Caco-2 (cell line): Measurements from ENCODE around the gene CKAP4. TPM values are rescaled to one million over a fixed set of nuclear protein-coding genes. Genes with fewer than 3 reads are reported as not detected.

Source experiments
- BruUV-seq: library from RNA; stranded (reverse); fragments of 400-500 nt; replicated peaks from 2 replicates; lab custom pipeline; 2021; lab: Mats Ljungman, UMichigan
- CTCF ChIA-PET: fragments of 300-600 bp; sonication (Branson Sonifier 250); formaldehyde crosslinking; loops from one replicate; lab custom pipeline; 2022; ENCODE audit warnings: antibody characterized with exemption; lab: Charles Lee
- POLR2A ChIA-PET: fragments of 300-600 bp; sonication (Branson Sonifier 250); formaldehyde crosslinking; loops from one replicate; lab custom pipeline; 2022; ENCODE audit warnings: antibody characterized with exemption; lab: Charles Lee
- DNase-seq, 2 experiments: peaks; one replicate each; pipeline versions ENCODE4 v3.0.0 to v3.0.0-alpha.2; 2020 to 2022
- H3K27me3 ChIP-seq: replicated peaks from 2 replicates; pipeline ENCODE4 v1.6.0; 2011; ENCODE audit warnings: low read length; ENCODE audit not compliant: control insufficient read depth, insufficient read depth
- H3K36me3 ChIP-seq: 2 replicates; pipeline ENCODE4 v1.5.1; 2011; ENCODE audit warnings: low read length; ENCODE audit not compliant: control insufficient read depth, insufficient read depth
- H3K4me1 ChIP-seq: fragments of 250-450 bp; sonication (Bioruptor Pico); 2 replicates; pipeline ENCODE4 v1.5.1; 2020; ENCODE audit warnings: mild to moderate bottlenecking
- H3K4me3 ChIP-seq: 2 replicates; pipeline ENCODE4 v1.5.1; 2011; ENCODE audit warnings: low read depth, mild to moderate bottlenecking, control low read depth, low read length
- H3K9me3 ChIP-seq: fragments of 250-450 bp; sonication (Bioruptor Pico); 2 replicates; pipeline ENCODE4 v1.5.1; 2020; ENCODE audit warnings: mild to moderate bottlenecking, moderate library complexity
- H3K27ac Mint-ChIP-seq: one replicate; pipeline ENCODE4 v1.8.0; 2022; ENCODE audit warnings: mixed read lengths; ENCODE audit not compliant: unreplicated experiment
- H3K27me3 Mint-ChIP-seq: one replicate; pipeline ENCODE4 v1.8.0; 2022; ENCODE audit warnings: mixed read lengths; ENCODE audit not compliant: insufficient read depth, unreplicated experiment
- H3K36me3 Mint-ChIP-seq: one replicate; pipeline ENCODE4 v1.8.0; 2022; ENCODE audit warnings: mild to moderate bottlenecking, mixed read lengths; ENCODE audit not compliant: insufficient read depth, unreplicated experiment
- H3K4me1 Mint-ChIP-seq: one replicate; pipeline ENCODE4 v1.8.0; 2022; ENCODE audit warnings: low read depth, mixed read lengths; ENCODE audit not compliant: unreplicated experiment
- H3K4me3 Mint-ChIP-seq: one replicate; pipeline ENCODE4 v1.8.0; 2022; ENCODE audit warnings: mild to moderate bottlenecking, moderate library complexity, mixed read lengths; ENCODE audit not compliant: unreplicated experiment
- H3K9me3 Mint-ChIP-seq: one replicate; pipeline ENCODE4 v1.8.0; 2022; ENCODE audit warnings: mixed read lengths; ENCODE audit not compliant: unreplicated experiment
- intact Hi-C: fragments of 100-400 bp; cut with micrococcal nuclease; formaldehyde crosslinking; loops from one replicate; pipeline ENCODE4 v1.10.0; 2022; ENCODE audit not compliant: unreplicated experiment
- total RNA-seq: library from RNA; stranded (reverse); gene quantifications from 2 replicates; pipeline ENCODE4 v1.2.3, GENCODE V29; 2022
- TF ChIP-seq, protein P1 (sequence below), 2 experiments: fragments of 200-600 bp in 1 of 2; IDR thresholded peaks; 1 replicate in 1 of 2; 2 replicates in 1 of 2; pipeline versions ENCODE4 v1.5.1 to v1.8.0; 2011 to 2022; ENCODE audit warnings: antibody characterized with exemption in 1 of 2, control low read depth in 1 of 2, inconsistent platforms in 1 of 2, low read depth in 1 of 2, low read length in 1 of 2, mild to moderate bottlenecking in 1 of 2, moderate library complexity in 1 of 2; ENCODE audit not compliant: insufficient read depth in 1 of 2, severe bottlenecking in 1 of 2, unreplicated experiment in 1 of 2

The CKAP4 gene
- total RNA-seq, 1 experiment from 2014 or later = 63.1 TPM

- no peaks in the 10 kb centered on the region for H3K9me3 ChIP-seq
- DNase-seq = no peak
- peaks cover 9% of the 10 kb centered on the region; the same call in 1 of the 2 replicates for H3K4me1 ChIP-seq
- Mint-ChIP-seq H3K4me3 (no peak overlapping the region), H3K27ac (no peak overlapping the region), H3K27me3 (no peaks in the 10 kb centered on the region), H3K9me3 (no peaks in the 10 kb centered on the region), H3K4me1 (peaks cover 8% of the 10 kb centered on the region), H3K36me3 (no peaks in the 10 kb centered on the region)
- no TSS peak for BruUV-seq
- no peak overlapping the region for H3K4me3 ChIP-seq
- no peaks in the 10 kb centered on the region for H3K36me3 ChIP-seq
- CTCF ChIA-PET = interaction anchor here (1.0 to 2.5 kb wide), 2 partner anchors 20 to 54 kb away, joined by 3 to 44 read pairs; partner anchors contain the start of gene CKAP4
- TF ChIP-seq, protein P1, sequence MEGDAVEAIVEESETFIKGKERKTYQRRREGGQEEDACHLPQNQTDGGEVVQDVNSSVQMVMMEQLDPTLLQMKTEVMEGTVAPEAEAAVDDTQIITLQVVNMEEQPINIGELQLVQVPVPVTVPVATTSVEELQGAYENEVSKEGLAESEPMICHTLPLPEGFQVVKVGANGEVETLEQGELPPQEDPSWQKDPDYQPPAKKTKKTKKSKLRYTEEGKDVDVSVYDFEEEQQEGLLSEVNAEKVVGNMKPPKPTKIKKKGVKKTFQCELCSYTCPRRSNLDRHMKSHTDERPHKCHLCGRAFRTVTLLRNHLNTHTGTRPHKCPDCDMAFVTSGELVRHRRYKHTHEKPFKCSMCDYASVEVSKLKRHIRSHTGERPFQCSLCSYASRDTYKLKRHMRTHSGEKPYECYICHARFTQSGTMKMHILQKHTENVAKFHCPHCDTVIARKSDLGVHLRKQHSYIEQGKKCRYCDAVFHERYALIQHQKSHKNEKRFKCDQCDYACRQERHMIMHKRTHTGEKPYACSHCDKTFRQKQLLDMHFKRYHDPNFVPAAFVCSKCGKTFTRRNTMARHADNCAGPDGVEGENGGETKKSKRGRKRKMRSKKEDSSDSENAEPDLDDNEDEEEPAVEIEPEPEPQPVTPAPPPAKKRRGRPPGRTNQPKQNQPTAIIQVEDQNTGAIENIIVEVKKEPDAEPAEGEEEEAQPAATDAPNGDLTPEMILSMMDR (IDR thresholded peaks at IDR 0.05; ENCODE audit: insufficient read depth in 1 of 2, low read depth in 1 of 2, low read length in 1 of 2, severe bottlenecking in 1 of 2, unreplicated experiment in 1 of 2) = no peak
- no peaks in the 10 kb centered on the region for H3K27me3 ChIP-seq
- intact Hi-C loops = loop anchor here (10.0 kb wide), 1 partner anchor 696 kb away; no protein-coding TSS in a partner anchor
- POLR2A ChIA-PET = interaction anchor here (0.6 kb wide), 1 partner anchor 54 kb away, joined by 3 read pairs; no protein-coding TSS in a partner anchor
Measured at GRCh38 chr12:106228320-106228710, 19.5 kb downstream of the CKAP4 start.

DNA sequence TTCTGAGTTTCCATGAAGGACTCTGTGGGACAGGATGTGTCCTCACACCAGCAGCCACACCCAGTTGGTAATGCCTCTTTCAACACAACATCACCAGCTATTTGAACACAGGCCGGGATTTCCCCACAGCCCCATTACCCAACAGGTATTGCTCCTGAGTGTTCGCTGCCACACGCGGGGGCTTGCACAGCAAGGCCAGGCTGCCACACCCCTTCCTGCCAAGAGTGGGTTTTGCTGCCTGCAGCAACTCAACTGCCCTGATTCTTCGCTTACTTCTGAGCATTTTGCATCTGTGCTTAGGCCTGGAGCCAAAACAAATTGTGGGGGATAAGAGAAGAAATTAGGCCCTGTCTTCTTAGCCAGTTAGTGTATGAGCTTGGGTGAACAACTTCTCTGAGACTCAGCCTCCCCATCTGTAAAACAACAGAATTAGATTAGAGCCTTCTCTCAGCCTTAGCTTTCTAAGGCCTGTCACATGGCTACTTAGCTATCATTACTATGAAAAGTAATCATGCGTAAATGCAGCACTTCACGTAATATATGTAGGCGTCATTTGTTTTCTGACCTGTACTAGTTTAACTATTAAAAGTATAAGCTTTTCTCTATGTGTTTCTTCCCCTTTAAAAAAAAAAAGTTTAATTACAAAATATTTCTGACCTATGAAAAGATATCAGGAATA lies 20.0 kb downstream of the CKAP4 start:
- DNase-seq = peak in 1 of 2 experiments; percentile 49
- intact Hi-C loops = loop anchor here (1.0 to 10.0 kb wide), 3 partner anchors 55 to 697 kb away; no protein-coding TSS in a partner anchor
- POLR2A ChIA-PET = interaction anchor here (0.6 to 1.2 kb wide), 2 partner anchors 54 to 130 kb away, joined by 3 read pairs; partner anchors contain the start of gene POLR3B
- Mint-ChIP-seq H3K27ac (no peak overlapping the region), H3K27me3 (no peaks in the 10 kb centered on the region), H3K4me3 (no peak overlapping the region), H3K4me1 (peaks cover 8% of the 10 kb centered on the region), H3K9me3 (no peaks in the 10 kb centered on the region), H3K36me3 (no peaks in the 10 kb centered on the region)
- Histone ChIP-seq H3K27me3 (no peaks in the 10 kb centered on the region), H3K4me3 (no peak overlapping the region), H3K36me3 (no peaks in the 10 kb centered on the region), H3K4me1 (peaks cover 9% of the 10 kb centered on the region; the same call in 1 of the 2 replicates), H3K9me3 (no peaks in the 10 kb centered on the region)
- no TSS peak for BruUV-seq
- CTCF ChIA-PET = interaction anchor here (0.6 to 2.7 kb wide), 6 partner anchors 8 to 746 kb away, joined by 3 to 44 read pairs (median 7); partner anchors contain the start of genes CKAP4 and POLR3B
- TF ChIP-seq, protein P1 (IDR thresholded peaks at IDR 0.05; ENCODE audit: insufficient read depth in 1 of 2, low read depth in 1 of 2, low read length in 1 of 2, severe bottlenecking in 1 of 2, unreplicated experiment in 1 of 2) = no peak

GRCh38 chr12:106226884-106227640 lies 20.8 kb downstream of the CKAP4 start:
- no TSS peak for BruUV-seq

More at GRCh38 chr12:106226884-106227640, 20.8 kb downstream of the CKAP4 start:
- Mint-ChIP-seq H3K4me3 (no peak overlapping the region), H3K36me3 (no peaks in the 10 kb centered on the region), H3K27me3 (no peaks in the 10 kb centered on the region), H3K27ac (no peak overlapping the region), H3K4me1 (peaks cover 8% of the 10 kb centered on the region), H3K9me3 (no peaks in the 10 kb centered on the region)
- no peaks in the 10 kb centered on the region for H3K36me3 ChIP-seq
- TF ChIP-seq, protein P1 (IDR thresholded peaks at IDR 0.05; ENCODE audit: insufficient read depth in 1 of 2, low read depth in 1 of 2, low read length in 1 of 2, severe bottlenecking in 1 of 2, unreplicated experiment in 1 of 2) = peak; percentile 54 to 59
- ChIA-PET POLR2A (interaction anchor here (0.5 to 1.2 kb wide), 2 partner anchors 130 to 132 kb away, joined by 3 to 4 read pairs; partner anchors contain the start of gene POLR3B), CTCF (interaction anchor here (0.6 to 2.7 kb wide), 13 partner anchors 9 to 1268 kb away, joined by 3 to 44 read pairs (median 3); partner anchors contain the start of genes CKAP4 and POLR3B)
- no peaks in the 10 kb centered on the region for H3K9me3 ChIP-seq
- intact Hi-C loops = loop anchor here (1.0 to 10.0 kb wide), 3 partner anchors 55 to 698 kb away; no protein-coding TSS in a partner anchor
- no peaks in the 10 kb centered on the region for H3K27me3 ChIP-seq
- H3K4me3 ChIP-seq = no peak overlapping the region
- peaks cover 9% of the 10 kb centered on the region; the same call in 1 of the 2 replicates for H3K4me1 ChIP-seq
- peak in 1 of 2 experiments; percentile 59 for DNase-seq
